Breast epithelium (tissue), 3 donors: ENCODE results near the gene SH3BGRL2.

Experiments
- CTCF ChIP-seq, 3 donors: fragments of 450-650 bp; IDR thresholded peaks; one replicate each; pipeline ENCODE4 v1.5.1; 2016 to 2017; ENCODE audit warnings: antibody characterized with exemption in 3 of 3, mild to moderate bottlenecking in 3 of 3, moderate library complexity in 3 of 3
- POLR2A ChIP-seq: fragments of 450-650 bp; IDR thresholded peaks from one replicate; pipeline ENCODE4 v1.6.1; 2016; ENCODE audit warnings: antibody characterized with exemption, mild to moderate bottlenecking, moderate library complexity
- POLR2AphosphoS5 ChIP-seq, 3 donors: sonication (generic); formaldehyde crosslinking; IDR thresholded peaks; one replicate each; pipeline ENCODE4 v1.6.1; 2017; ENCODE audit warnings: antibody characterized with exemption in 3 of 3

- TF ChIP-seq CTCF (IDR thresholded peaks at IDR 0.05), result no peak
- no peak for TF ChIP-seq POLR2A
- TF ChIP-seq POLR2AphosphoS5 (IDR thresholded peaks at IDR 0.05), result no peak
Measured at GRCh38 chr6:79612918-79613317, 18.2 kb upstream of the SH3BGRL2 start.
